Measurements from ENCODE around the gene IRF8.

- TF ChIP-seq, protein P1, sequence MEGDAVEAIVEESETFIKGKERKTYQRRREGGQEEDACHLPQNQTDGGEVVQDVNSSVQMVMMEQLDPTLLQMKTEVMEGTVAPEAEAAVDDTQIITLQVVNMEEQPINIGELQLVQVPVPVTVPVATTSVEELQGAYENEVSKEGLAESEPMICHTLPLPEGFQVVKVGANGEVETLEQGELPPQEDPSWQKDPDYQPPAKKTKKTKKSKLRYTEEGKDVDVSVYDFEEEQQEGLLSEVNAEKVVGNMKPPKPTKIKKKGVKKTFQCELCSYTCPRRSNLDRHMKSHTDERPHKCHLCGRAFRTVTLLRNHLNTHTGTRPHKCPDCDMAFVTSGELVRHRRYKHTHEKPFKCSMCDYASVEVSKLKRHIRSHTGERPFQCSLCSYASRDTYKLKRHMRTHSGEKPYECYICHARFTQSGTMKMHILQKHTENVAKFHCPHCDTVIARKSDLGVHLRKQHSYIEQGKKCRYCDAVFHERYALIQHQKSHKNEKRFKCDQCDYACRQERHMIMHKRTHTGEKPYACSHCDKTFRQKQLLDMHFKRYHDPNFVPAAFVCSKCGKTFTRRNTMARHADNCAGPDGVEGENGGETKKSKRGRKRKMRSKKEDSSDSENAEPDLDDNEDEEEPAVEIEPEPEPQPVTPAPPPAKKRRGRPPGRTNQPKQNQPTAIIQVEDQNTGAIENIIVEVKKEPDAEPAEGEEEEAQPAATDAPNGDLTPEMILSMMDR (IDR thresholded peaks at IDR 0.05): no peak
- no peak for TF ChIP-seq ZFX (IDR thresholded peaks at IDR 0.05; ENCODE audit: borderline replicate concordance)
Measured at GRCh38 chr16:85901110-85901509, 2.1 kb downstream of the IRF8 start.
